Measurements from ENCODE around the gene TMPRSS11A.

Gene TMPRSS11A, protein sequence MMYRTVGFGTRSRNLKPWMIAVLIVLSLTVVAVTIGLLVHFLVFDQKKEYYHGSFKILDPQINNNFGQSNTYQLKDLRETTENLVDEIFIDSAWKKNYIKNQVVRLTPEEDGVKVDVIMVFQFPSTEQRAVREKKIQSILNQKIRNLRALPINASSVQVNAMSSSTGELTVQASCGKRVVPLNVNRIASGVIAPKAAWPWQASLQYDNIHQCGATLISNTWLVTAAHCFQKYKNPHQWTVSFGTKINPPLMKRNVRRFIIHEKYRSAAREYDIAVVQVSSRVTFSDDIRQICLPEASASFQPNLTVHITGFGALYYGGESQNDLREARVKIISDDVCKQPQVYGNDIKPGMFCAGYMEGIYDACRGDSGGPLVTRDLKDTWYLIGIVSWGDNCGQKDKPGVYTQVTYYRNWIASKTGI

DNA sequence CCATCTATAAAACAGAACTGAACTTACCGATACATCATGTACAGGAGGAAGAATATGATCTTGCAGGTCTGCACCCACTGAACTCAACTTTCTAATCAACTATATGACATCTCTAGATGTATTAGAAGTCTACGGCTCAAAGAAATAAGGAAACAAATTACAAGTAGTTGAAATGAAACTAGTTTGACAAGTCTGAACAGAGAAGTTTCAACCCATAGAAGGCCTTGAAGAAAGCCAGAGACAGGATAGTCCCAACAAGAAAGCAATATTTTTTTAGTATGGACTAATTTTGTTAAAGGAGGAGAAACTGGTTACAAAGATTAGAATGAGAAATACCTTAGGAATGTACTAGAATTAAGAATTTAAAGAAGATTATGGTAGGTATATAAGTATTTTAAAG is at the start of gene TMPRSS11A:
TMPRSS11A (minus strand) TSS at position 138 of the 400 bp plus-strand sequence; CDS start at position 38, 100 bp downstream.
- DNase-seq (ENCODE audit: low read depth in 2 of 2) = no peak

DNA sequence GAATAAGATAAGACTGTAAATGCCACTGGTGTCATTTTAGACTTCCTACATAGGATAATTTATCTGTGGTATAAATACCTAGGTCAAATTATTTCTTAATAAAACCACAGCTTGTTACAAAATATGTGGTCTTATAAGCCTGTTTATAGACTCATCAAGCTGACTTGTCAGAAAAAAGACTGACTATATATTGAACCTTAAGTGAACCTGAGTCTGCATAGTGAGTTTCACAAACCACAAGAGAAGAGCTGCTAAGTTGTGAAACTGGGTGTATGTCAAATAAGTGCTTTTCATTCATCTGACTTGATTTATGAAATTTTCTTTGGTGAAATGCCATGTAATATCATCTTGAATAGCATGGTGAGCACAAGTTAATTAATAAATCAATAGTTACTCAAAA is 48.4 kb upstream of the TMPRSS11A start:
- no peak for DNase-seq (ENCODE audit: low read depth in 2 of 2)

- no peak for DNase-seq (ENCODE audit: low read depth in 2 of 2)
These were observed 39.6 kb upstream of the TMPRSS11A start for GRCh38 chr4:68002906-68003305.

DNA sequence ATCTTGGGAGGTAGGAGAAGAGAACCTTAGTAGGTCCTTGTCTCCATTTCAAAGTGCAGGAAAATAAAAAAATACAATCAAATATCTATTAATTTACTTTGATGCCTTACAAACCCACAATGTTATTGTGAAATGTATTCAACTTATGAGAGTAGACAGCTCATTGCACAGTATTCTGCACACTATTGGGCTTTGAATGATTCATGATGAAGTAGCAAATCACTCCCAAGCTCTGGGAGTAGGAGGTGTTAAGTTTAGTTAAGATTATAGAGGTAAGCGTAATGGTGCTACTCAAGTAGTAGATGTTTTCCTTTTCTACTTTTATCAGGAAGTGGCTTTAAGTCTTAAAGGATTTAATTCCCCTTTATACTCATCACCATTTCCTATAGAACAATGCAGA is 32.8 kb upstream of the TMPRSS11A start:
- DNase-seq (ENCODE audit: low read depth in 2 of 2) = no peak

- no peak for DNase-seq (ENCODE audit: low read depth in 2 of 2)
These were observed 25.7 kb upstream of the TMPRSS11A start for GRCh38 chr4:67988991-67989390.

DNA sequence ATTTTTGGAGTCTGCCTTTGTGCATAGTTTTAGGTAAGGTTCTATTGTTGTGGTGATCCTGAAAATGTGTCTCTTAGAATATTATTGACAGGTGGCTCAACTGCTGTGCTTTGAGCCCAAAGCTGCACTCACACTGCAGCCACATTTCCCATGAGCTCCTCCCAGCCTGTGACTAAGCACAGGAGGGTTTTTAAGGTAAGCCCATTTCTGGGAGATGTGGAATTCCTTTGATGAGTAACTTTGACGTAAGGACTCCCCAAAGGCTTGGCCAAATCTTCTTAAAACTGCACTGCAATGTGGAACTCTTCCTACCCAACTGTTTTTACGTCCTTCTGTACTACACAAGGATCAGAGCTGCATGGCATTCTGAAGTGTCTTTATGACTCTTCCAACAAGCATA is 20.0 kb upstream of the TMPRSS11A start:
- no peak for DNase-seq (ENCODE audit: low read depth in 2 of 2)

- no peak for DNase-seq (ENCODE audit: low read depth in 2 of 2)
These were observed 17.2 kb upstream of the TMPRSS11A start for GRCh38 chr4:67980512-67980911.

DNA sequence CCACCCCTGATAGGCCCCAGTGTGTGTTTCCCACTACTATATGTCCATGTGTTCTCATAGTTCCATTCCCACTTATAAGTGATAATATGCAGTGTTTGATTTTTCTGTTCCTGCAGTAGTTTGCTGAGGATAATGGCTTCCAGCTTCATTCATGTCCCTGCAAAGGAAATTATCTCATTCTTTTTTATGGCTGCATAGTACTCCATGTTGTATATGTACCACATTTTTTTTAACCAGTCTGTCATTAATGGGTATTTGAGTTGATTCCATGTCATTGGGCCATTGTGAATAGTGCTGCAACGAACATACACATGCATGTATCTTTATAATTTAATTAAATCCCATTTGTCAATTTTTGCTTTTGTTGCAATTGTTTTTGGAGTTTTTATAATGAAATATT is 10.3 kb upstream of the TMPRSS11A start:
- DNase-seq (ENCODE audit: low read depth in 2 of 2) = no peak

DNA sequence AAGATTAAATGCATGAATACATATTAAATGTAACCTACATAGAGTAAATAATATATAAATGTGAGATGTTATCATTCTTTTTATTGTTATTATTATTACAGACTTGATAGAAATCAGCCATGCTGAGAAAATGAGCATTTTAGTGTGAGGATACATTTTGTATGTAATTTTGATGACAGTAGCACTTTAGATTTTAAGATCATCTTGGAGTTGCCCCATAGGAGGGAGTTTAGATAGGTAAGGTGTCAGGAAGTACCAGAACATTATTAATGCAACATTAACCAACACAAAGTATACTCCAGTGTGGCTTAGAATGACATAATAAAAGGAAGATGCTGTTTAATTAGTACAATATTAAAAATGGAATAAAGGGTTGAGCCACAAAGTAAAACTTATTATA is 8.4 kb downstream of the TMPRSS11A start:
- no peak for DNase-seq (ENCODE audit: low read depth in 2 of 2)

DNA sequence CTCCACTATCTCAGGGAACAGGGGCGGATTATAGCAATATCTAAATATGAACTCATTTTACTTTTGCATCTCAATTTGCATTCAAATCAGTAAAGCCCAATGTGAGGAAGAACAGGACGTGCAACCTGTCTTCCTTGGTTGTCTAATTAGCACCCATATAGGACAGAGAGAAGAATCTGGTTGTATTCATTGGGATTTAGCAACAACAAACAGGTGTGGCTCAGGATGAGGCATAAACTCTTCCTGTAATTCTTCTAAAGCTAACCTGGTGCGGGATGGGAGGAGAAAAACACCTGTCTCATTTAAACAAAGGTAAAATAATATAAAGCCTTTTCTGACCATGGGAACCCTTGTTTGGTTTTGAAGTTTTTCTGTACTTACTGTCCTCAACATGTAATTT is 22.2 kb downstream of the TMPRSS11A start:
- DNase-seq (ENCODE audit: low read depth in 2 of 2) = no peak

DNA sequence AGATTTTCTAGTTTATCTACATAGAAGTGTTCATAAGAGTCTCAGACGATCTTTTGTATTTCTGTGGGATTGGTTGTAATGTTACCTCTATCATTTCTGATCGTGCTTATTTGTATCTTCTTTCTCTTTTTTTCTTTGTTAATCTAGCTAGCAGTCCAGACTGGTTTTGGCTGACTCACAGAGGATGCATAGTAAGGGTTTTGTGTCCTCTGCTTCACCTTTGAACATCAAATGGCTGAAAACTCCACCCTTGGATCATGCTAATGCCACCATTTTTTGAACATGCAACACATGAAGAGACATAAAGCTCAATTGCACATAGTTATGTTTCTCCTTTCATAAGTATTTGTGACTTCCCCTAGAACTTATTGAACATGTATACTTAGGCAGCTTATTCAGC is 22.8 kb downstream of the TMPRSS11A start:
- no peak for DNase-seq (ENCODE audit: low read depth in 2 of 2)

- DNase-seq (ENCODE audit: low read depth in 2 of 2) = no peak
These were observed 24.1 kb downstream of the TMPRSS11A start for GRCh38 chr4:67939195-67939594.

DNA sequence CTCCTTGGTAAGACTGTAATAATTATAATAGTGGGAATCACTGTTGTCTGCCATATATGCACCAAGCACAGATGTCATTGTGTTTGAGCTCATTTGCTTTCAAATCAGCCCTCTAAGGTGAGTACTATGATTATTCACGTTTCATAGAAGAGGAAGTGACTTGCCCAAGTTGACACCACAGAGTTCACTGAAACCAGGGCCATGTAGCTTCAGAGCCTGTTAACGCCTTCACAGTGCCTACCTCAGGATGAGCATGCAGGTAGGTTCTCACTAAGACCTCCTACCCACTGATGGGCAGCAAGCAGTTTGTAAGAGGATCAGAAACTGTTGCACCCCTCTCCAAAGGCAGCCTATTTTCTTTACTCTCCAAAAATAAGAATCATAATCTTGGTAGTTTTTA is 27.4 kb downstream of the TMPRSS11A start:
- DNase-seq (ENCODE audit: low read depth in 2 of 2) = no peak

GRCh38 chr4:67934628-67935027 is 28.7 kb downstream of the TMPRSS11A start:
- DNase-seq (ENCODE audit: low read depth in 2 of 2) = no peak

DNA sequence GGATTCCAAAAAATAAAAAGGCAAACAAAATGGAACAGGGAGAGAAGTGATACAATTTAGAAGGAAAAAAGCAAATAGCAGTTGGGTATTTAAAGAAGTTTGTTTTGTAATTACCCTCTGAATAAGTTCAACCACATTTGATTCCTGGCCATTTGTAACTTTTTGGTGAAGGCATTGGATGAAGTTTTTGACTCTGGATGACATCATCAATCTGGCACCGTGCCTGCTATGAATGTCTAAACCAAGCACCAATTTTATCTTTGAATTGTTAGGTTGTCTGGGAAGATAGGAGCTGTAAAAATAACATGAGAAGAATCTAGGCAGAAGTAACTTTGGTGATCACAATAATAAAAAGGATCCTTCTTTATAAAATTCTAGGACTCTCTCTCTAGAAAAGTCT is 29.5 kb downstream of the TMPRSS11A start:
- DNase-seq (ENCODE audit: low read depth in 2 of 2) = no peak

DNA sequence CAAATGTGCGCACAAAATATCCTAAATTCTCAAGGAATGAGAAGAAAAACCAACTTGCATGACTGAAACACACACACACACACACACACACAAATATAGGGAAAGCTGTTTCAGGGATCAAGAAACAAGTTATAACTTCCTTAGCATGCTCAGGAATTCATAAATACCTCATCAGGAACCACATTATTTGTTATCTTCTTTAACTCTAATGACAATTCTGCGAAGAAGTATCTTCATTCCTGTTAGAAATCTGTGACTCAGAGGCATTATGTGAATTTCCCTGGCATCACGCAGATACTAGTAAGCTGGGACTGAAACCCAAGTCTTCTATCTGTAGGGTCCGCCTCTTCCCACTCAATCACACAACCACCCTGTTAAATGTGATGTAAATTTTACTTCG is 30.3 kb downstream of the TMPRSS11A start:
- DNase-seq (ENCODE audit: low read depth in 2 of 2) = no peak

GRCh38 chr4:67931256-67931655 is 32.0 kb downstream of the TMPRSS11A start:
- no peak for DNase-seq (ENCODE audit: low read depth in 2 of 2)

- no peak for DNase-seq (ENCODE audit: low read depth in 2 of 2)
These were observed 33.9 kb downstream of the TMPRSS11A start for GRCh38 chr4:67929426-67929825.

DNA sequence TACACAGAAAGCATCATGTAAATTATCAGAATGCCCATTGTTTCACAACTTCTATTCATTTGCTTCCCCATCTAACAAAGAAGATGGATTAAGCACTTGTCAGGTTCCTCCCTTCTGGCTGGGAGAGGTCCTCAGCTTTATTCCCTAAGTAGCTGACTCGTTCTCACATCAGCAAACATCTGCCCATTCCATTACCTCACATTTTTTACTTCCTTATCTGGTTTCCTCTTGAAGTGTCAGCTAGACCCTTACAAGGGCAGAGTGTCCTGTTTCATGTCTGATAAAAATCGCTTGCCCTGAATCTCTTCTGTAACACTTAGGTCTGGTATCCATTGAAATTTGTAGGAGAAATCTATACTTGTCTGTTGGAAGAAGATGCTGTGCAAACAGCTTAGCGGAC is 34.7 kb downstream of the TMPRSS11A start:
- no peak for DNase-seq (ENCODE audit: low read depth in 2 of 2)

GRCh38 chr4:67927251-67927650 is 36.0 kb downstream of the TMPRSS11A start:
- no peak for DNase-seq (ENCODE audit: low read depth in 2 of 2)

DNA sequence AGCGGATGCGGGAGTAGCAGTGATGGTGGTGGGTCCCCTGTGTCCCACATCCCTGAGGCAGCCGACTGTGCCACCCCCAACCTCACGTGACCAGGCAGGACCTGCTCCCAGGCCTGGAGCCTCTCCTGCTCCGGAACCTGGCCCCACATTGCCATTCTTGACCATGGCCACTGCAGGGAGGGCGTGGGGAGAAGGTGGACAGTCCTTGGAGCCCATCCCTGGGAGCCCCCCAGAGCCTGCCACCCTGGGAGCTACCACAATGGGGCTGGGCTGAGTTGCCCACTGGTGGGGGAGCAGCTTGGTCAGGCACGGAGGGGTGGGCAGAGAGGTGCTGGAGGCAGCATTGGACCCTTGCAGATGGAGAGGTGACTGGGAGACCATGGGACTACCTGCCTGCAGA is 36.8 kb downstream of the TMPRSS11A start:
- DNase-seq (ENCODE audit: low read depth in 2 of 2) = no peak

GRCh38 chr4:67922697-67923096 is 40.6 kb downstream of the TMPRSS11A start:
- DNase-seq (ENCODE audit: low read depth in 2 of 2) = no peak

DNA sequence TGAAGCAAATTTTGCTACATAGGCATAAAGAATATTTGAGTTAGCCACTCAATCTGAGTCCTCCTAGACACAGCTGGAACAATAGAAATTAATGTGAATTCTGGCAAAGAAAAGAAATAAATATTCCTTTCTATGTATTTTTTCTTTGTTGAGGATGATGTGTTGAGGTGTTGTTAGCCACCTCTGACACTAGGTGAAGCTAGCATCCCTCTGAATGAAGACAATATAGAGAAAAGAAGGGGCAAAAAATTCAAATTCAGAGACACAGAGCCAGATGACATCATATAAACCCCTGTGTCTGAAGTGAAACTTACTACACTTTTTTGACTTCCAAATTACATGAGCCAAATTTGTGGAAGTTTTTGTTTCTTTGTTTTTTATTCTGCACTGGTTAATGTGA is 44.9 kb downstream of the TMPRSS11A start:
- no peak for DNase-seq (ENCODE audit: low read depth in 2 of 2)

DNA sequence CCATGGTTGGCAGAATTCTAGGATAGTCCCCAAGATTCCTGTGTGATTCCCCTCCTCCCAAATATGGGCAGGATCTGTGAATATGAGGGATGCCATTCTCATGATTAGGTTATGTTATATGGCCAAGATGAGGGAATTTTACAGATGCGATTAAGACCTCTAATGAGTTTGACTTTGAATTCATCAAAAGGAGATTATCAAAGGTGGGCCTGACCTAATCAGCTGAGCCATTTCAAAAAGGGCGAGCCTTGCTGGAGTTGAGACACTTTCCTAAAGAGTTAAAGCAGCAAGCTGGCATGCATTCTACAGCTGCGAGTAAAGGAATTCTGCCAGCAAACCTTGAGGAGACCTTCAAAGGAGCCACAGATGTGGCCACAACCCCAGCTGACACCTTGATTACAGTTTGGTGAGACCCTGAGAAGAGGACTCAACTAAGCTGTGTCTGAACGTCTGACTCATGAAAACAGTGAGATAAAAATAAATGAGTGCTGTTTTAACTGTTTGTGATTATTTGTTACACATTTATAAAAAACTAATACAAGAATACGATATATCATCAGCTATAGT is 47.8 kb downstream of the TMPRSS11A start:
- DNase-seq (ENCODE audit: low read depth in 2 of 2) = no peak
